NCI-H1092 (cell line): ENCODE measurements around the gene DCTN1.

Source experiments
- DNase-seq: peaks from one replicate; lab custom pipeline; 2025; lab: John Stamatoyannopoulos, UW

Gene DCTN1

GRCh38 chr2:74321737-74322136 lies 58.4 kb downstream of the DCTN1 start:
- DNase-seq = no peak

GRCh38 chr2:74317701-74318100 lies 62.4 kb downstream of the DCTN1 start:
- no peak for DNase-seq

- DNase-seq = no peak
Observed at GRCh38 chr2:74316627-74317295, 63.4 kb downstream of the DCTN1 start.

GRCh38 chr2:74314107-74314506 lies 66.0 kb downstream of the DCTN1 start:
- no peak for DNase-seq

- no peak for DNase-seq
Observed at GRCh38 chr2:74313497-74313896, 66.6 kb downstream of the DCTN1 start.

GRCh38 chr2:74312913-74313312 lies 67.2 kb downstream of the DCTN1 start:
- no peak for DNase-seq
